Urothelium cell line (cell line): ENCODE measurements around the gene GNAZ.
"Not testable (repeated sequence)": the region's sequence is repeated elsewhere in the genome, so short reads cannot be mapped to it uniquely, and the experiment has no call there.

Source experiments
- DNase-seq: peaks from one replicate; pipeline ENCODE4 v3.0.0; 2011; ENCODE audit warnings: low spot score, mixed read lengths
- FAIRE-seq: peaks from 2 replicates; lab custom pipeline; 2011; peaks lifted over from hg19 to GRCh38; lab: Jason Lieb, UNC

Gene GNAZ

DNA sequence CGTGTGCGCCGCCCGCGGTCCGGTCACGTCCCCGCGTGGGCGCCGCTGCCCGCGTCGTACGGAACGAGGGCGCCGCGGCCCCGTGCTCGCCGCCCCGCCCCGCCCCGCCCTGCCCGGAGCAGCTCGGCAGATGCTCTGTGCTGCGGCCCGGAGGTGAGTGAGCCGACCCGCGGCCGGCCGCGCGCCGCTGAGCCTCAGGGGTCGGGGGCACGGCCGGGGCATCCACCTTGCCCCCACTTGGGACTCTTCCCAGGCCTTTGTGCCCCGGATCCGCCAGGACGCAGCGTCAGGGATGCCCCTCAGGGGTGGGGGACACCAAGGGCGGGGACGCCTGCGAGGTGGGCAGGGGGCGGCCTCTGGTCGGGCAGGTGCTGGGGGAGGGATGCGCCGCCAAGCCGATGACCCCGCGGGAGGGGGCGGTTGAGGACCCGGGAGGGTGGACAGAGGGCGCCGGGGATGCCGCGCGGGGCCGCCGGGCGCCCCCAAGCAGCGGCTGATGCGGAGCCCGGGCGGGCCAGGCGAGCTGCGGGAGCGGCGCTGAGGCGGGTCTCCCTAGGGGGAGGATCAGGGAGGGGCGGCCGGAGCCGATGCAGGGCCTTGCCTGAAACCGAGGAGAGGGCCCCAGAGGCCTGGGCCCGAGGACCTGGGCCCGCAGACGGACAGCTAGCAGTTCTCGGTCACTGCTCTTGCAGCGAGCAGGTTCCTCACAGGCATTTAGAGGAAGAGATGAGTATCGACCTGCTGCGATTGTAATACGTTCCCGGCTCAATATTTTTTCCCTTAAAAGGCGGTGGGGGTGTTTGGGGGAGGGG lies at the start of gene GNAZ:
TSS of gene GNAZ (plus strand) at position 102 of the 812 bp plus-strand sequence. CDS start 25,177 bp downstream, outside the sequence.
- FAIRE-seq (no peak), DNase-seq (peak; percentile 76)

DNA sequence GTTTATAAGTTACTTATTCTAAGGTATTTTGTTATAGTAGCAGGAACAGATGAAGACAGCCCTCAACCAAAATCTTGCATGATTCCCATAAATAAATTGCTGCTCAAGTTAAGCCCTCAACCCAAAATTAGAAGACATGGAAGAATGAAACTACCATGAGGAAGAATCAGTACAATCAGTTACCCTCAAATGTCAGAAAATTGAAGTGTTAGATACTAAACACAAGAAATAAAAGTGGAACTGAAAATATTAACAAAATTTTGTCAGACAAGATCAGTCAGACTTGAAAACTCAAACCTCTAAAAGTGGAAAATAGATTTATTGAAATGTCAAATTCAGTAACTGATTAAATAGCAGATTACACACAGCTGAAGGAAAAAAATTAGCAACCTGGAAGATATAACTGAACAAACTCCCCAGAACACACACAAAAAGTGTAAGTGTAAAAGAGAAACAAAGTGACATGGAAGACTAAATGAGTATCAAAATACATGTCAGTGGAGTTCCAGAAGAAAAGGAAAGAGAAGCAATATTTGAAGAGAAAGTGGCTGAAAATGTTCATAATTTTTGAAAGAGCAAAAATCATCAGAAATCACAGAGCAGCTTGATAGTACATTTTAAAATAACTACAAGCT lies 49.5 kb upstream of the GNAZ start:
- DNase-seq: no peak
- no peak for FAIRE-seq

DNA sequence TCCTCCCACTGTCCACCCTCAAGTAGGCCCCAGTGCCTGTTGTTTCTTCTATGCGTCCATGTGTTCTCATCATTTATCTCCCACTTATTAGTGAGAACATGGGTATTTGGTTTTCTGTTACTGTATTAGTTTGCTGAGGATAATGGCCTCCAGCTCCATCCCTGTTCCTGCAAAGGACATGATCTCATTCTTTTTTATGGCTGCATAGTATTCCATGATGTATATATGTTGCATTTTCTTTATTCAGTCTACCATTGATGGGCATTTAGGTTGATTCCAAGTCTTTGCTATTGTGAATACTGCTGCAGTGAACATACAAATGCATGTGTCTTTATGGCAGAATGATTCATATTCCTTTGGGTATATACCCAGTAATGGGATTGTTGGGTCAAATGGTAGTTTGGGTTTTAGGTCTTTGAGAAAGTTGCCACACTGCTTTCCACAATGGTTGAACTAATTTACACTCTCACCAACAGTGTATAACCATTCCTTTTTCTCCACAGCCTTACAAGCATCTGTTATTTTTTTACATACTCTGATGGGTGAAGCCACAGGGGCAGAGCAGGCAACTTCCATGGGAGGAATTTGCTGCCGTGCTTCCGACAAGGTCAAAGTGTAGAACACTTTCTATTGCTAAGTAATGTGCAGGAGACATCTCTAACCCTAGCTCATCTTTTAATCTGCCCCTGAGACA lies 48.5 kb upstream of the GNAZ start:
- not testable (repeated sequence) for DNase-seq
- peak; percentile 63 for FAIRE-seq

GRCh38 chr22:23023294-23023693 lies 47.0 kb upstream of the GNAZ start:
- FAIRE-seq (no peak), DNase-seq (no peak)

GRCh38 chr22:23026777-23027176 lies 43.5 kb upstream of the GNAZ start:
- DNase-seq: no peak
- no peak for FAIRE-seq

DNA sequence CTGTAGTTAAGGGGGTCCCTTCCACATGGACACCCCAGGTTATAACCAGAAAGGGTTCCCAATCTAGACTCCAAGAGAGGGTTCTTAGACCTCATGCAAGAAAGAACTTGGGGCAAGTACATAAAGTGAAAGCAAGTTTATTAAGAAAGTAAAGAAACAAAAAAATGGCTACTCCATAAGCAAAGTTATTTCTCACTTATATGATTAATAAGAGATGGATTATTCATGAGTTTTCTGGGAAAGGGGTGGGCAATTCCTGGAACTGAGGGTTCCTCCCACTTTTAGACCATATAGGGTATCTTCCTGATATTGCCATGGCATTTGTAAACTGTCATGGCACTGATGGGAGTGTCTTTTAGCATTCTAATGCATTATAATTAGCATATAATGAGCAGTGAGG lies 42.5 kb upstream of the GNAZ start:
- not testable (repeated sequence) for DNase-seq, FAIRE-seq

GRCh38 chr22:23029521-23030228 lies 40.6 kb upstream of the GNAZ start:
- DNase-seq (no peak), FAIRE-seq (no peak)

DNA sequence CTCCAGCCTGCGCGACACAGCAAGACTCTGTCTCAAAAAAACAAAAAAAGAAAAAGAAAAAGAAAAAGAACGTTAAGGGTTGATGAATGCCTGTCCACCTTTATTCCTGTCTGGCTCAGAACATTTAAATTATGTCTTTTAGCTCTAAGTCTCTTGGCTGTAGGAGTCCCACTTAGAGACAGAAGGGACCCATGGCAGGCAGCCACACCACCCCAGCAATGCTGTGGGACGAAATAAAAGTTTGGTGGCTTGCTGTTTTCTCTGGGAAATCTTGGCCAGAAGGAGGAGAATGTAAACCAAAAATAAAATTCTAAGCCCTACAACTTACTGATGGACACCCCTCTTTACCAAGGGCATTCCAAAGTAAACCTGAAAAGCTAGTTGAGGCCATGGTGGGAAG lies 38.9 kb upstream of the GNAZ start:
- DNase-seq: no peak
- no peak for FAIRE-seq

GRCh38 chr22:23031786-23032185 lies 38.5 kb upstream of the GNAZ start:
- DNase-seq: no peak
- no peak for FAIRE-seq

DNA sequence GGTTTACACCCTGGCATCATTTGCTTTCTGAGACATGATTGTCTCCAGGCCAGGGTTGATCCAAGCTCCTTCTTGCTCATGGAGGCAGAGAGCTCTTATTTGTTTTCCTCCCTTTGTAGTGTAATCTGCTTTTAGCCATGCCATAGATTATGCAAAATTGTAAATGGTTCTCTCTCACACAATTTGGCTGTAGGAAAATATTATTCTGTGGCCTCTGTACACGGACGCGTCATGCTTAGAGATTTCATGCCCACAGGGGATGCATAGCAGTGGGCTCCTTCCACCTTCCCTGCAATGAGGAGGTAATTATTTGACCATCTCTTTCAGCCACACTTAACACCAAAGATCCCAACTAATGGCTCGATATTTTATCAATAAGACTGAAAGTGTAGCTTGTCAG lies 37.7 kb upstream of the GNAZ start:
- DNase-seq (no peak), FAIRE-seq (no peak)

GRCh38 chr22:23033116-23033905 lies 37.0 kb upstream of the GNAZ start:
- no peak for DNase-seq
- FAIRE-seq: no peak

DNA sequence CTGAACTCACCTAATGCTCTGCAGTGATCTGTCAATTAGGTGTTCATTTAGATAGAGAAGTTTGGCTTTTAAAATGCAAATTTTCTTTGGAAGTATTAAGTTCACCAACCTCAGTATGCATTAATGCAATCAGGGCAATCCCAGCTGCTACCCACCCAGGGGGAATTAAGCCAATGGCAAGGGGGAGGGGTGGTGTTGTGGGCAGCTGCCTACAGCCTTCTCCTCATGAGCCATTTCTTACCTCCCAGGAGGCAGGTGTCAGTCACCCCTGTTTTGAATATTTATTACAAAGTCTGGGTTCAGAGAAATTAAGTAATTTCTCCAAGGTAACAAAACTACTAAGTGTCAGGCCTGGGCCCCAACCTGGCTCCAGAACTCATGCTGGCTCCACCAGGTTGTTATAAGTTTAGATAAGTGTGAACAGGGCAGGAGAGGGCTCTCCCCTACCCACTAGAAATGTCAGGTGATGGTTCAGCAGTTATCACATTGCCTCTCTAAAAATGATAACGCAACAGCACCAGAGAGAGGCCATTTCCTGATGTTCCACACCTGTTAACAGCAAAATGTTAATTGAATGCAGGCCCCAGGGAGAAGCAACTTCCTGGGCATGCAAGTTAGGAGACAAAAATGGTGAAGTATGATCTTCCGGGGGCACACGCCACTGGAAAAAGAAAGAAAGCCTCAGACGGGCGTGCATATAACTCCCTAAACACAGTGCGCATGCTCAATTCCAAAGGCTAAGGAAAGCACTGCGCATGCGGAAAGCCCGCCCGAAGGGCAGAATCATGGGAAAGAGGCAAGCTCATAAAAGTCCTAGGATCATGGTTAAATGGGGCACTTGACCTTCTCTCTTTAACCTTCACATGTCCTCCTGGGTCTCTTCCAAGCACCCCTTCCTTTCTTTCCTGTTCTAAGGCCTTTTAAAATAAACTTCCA lies 35.4 kb upstream of the GNAZ start:
- FAIRE-seq (no peak), DNase-seq (no peak)

DNA sequence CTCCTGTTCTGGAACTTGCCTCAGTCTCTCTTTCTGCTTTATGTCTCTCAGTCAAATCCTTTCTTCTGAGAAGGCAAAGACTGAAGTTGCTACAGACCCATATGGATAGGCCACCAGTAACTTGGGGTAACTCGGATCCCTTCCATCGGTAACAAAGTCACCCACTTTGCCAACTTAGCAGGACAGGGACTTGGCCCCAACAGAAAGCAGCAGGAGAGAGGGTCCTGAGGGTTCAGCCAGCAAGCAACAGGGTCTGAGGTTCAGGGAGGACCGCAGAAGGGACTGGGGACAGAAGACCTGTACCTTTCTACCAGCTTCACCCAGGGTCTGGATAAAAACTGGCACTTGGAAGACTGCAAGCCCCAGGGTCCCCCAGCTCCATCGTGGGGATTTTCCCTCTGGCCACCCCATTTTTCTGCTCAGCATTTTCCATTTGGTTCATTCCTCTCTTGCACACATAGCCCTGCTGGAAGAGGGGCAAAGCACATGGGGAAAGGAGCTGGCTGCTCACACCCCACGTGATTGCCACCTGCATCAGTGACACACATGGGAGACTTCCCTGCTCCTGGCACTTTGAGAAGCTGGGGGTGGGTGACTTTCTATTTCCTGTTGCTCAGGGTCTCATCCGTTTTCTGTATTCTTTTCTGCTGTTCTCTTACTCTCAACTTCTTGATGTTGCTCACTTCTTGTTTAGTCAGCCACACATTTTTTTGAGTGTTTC lies 34.6 kb upstream of the GNAZ start:
- no peak for DNase-seq
- FAIRE-seq: no peak

- DNase-seq (peak; percentile 38), FAIRE-seq (peak; percentile 32)
Measured at GRCh38 chr22:23036684-23037428, 33.5 kb upstream of the GNAZ start.

GRCh38 chr22:23037429-23038333 lies 32.6 kb upstream of the GNAZ start:
- peak; percentile 32 for FAIRE-seq

GRCh38 chr22:23038334-23038642 lies 32.0 kb upstream of the GNAZ start:
- FAIRE-seq (no peak), DNase-seq (no peak)

More at GRCh38 chr22:23037429-23038333, 32.6 kb upstream of the GNAZ start:
- DNase-seq: no peak

- FAIRE-seq: no peak
- DNase-seq: no peak
Measured at GRCh38 chr22:23038902-23039301, 31.4 kb upstream of the GNAZ start.
